GM12878 (cell line): ENCODE measurements around the gene NFS1. TPM values are rescaled to one million over a fixed set of nuclear protein-coding genes. Genes with fewer than 3 reads are reported as not detected.

Experiments
- ATF7 ChIP-seq: fragments of 450-650 bp; IDR thresholded peaks from 2 replicates; pipeline ENCODE4 v1.6.1; 2016; ENCODE audit warnings: low read depth, mild to moderate bottlenecking
- BCL11A ChIP-seq: IDR thresholded peaks from 2 replicates; pipeline ENCODE4 v1.6.1; 2011; ENCODE audit warnings: low read depth, low read length
- CREB1 ChIP-seq: IDR thresholded peaks from 2 replicates; pipeline ENCODE4 v1.6.1; 2012; ENCODE audit warnings: low read depth, mild to moderate bottlenecking, inconsistent platforms
- EED ChIP-seq: sonication (generic); IDR thresholded peaks from 2 replicates; pipeline ENCODE4 v1.6.1; 2016; ENCODE audit warnings: antibody characterized with exemption, low read depth
- ELK1 ChIP-seq: IDR thresholded peaks from 2 replicates; pipeline ENCODE4 v1.6.1; 2012; ENCODE audit warnings: low read depth, low read length, improper control_type of control experiment
- ETV6 ChIP-seq, 2 experiments: fragments of 450-650 bp in 1 of 2; IDR thresholded peaks in 1 of 2; conservative IDR thresholded peaks in 1 of 2; 2 replicates each; pipeline ENCODE4 v1.6.1; 2014; ENCODE audit warnings: antibody characterized with exemption in 1 of 2, borderline replicate concordance in 1 of 2, low read depth in 1 of 2, mild to moderate bottlenecking in 1 of 2, moderate library complexity in 1 of 2
- HCFC1 ChIP-seq: fragments of 150-350 bp; IDR thresholded peaks from 2 replicates; pipeline ENCODE4 v1.6.1; 2014; ENCODE audit warnings: low read length
- HDAC6 ChIP-seq: fragments of 200-600 bp; sonication (generic); IDR thresholded peaks from one replicate; pipeline ENCODE4 v1.8.0; 2017; ENCODE audit warnings: antibody characterized with exemption; ENCODE audit not compliant: unreplicated experiment
- HSF1 ChIP-seq: fragments of 150-350 bp; IDR thresholded peaks from 2 replicates; pipeline ENCODE4 v1.6.1; 2014; ENCODE audit warnings: mild to moderate bottlenecking, low read depth, low read length
- KDM1A ChIP-seq: fragments of 200-600 bp; sonication (generic); IDR thresholded peaks from 2 replicates; pipeline ENCODE4 v1.6.1; 2016; ENCODE audit warnings: borderline replicate concordance
- MEF2B ChIP-seq: fragments of 450-650 bp; IDR thresholded peaks from 2 replicates; pipeline ENCODE4 v1.6.1; 2018; ENCODE audit warnings: mild to moderate bottlenecking, moderate library complexity; ENCODE audit not compliant: partially characterized antibody, poor library complexity, severe bottlenecking
- NBN ChIP-seq: fragments of 450-650 bp; IDR thresholded peaks from 2 replicates; pipeline ENCODE4 v1.6.1; 2016
- NFIC ChIP-seq: IDR thresholded peaks from 2 replicates; pipeline ENCODE4 v1.6.1; 2012; ENCODE audit warnings: low read depth, mild to moderate bottlenecking, inconsistent platforms, low read length, moderate library complexity
- PAX5 ChIP-seq: IDR thresholded peaks from 2 replicates; pipeline ENCODE4 v1.6.1; 2011; ENCODE audit warnings: low read depth, low read length, borderline replicate concordance
- PML ChIP-seq: IDR thresholded peaks from 2 replicates; pipeline ENCODE4 v1.6.1; 2012; ENCODE audit warnings: low read length, inconsistent platforms
- RBBP5 ChIP-seq: fragments of 200-600 bp; sonication (generic); conservative IDR thresholded peaks from 2 replicates; pipeline ENCODE4 v1.6.1; 2016
- RFX5 ChIP-seq: IDR thresholded peaks from 2 replicates; pipeline ENCODE4 v1.6.1; 2011; ENCODE audit warnings: low read depth, low read length, improper control_type of control experiment
- SIN3A ChIP-seq: IDR thresholded peaks from 2 replicates; pipeline ENCODE4 v1.6.1; 2012; ENCODE audit warnings: low read depth, low read length, improper control_type of control experiment
- SKIL ChIP-seq: fragments of 450-650 bp; IDR thresholded peaks from 2 replicates; pipeline ENCODE4 v1.6.1; 2017; ENCODE audit warnings: mild to moderate bottlenecking, low read depth, inconsistent platforms; ENCODE audit not compliant: poor library complexity, severe bottlenecking
- SMAD1 ChIP-seq: fragments of 450-650 bp; IDR thresholded peaks from 2 replicates; pipeline ENCODE4 v1.6.1; 2018; ENCODE audit warnings: mild to moderate bottlenecking, low read depth; ENCODE audit not compliant: partially characterized antibody
- SMARCA5 ChIP-seq: fragments of 450-650 bp; IDR thresholded peaks from 2 replicates; pipeline ENCODE4 v1.6.1; 2017; ENCODE audit warnings: mild to moderate bottlenecking
- SPI1 ChIP-seq: IDR thresholded peaks from 2 replicates; pipeline ENCODE4 v1.6.1; 2011; ENCODE audit warnings: low read depth, mild to moderate bottlenecking, low read length, moderate library complexity, borderline replicate concordance; ENCODE audit not compliant: insufficient read depth
- STAT1 ChIP-seq: fragments of 450-650 bp; conservative IDR thresholded peaks from 2 replicates; pipeline ENCODE4 v1.6.1; 2014; ENCODE audit warnings: antibody characterized with exemption, mild to moderate bottlenecking
- YBX1 ChIP-seq: fragments of 450-650 bp; IDR thresholded peaks from 2 replicates; pipeline ENCODE4 v1.6.1; 2016; ENCODE audit warnings: antibody characterized with exemption
- ZZZ3 ChIP-seq: IDR thresholded peaks from 2 replicates; pipeline ENCODE4 v1.6.1; 2011; ENCODE audit warnings: low read depth; ENCODE audit not compliant: control insufficient read depth, insufficient read length
- polyA plus RNA-seq, 11 experiments: library from polyadenylated mRNA; depleted of rRNA in 4 of 11; unstranded in 6 of 11; stranded (reverse) in 5 of 11; fragments of >200 nt; fragmentation: Nextera tagmentation in 4 of 11; fragmentation: Illumina TruSeq in 1 of 11; extraction: Ambion mirVana in 4 of 11; extraction: Trizol in 1 of 11; gene quantifications; 1 replicate in 1 of 11; 2 replicates in 10 of 11; pipeline versions ENCODE4 v1.2.1 to v1.2.3, GENCODE V29; 2011 to 2016; ENCODE audit warnings: inconsistent platforms in 2 of 11, missing spikeins in 2 of 11, low read depth in 1 of 11
- total RNA-seq, 4 experiments: library from RNA; depleted of rRNA in 3 of 4; stranded (reverse); fragments of >200 nt in 3 of 4; fragmentation: Illumina TruSeq in 1 of 4; extraction: Trizol in 1 of 4; gene quantifications; 2 replicates each; pipeline versions ENCODE4 v1.2.1 to v1.2.3, GENCODE V29; 2013 to 2021

Gene NFS1
- total and polyA plus RNA-seq, 10 of the 15 experiments (the other 5 are each of a cell fraction or from before 2014, with no cell fraction given) = 9.2 to 74.1 (median 38.6) TPM

- TF ChIP-seq RBBP5 = no peak
- TF ChIP-seq SPI1 = no peak
- 0 out of 2 replicates have a peak, but pooled peaks have one; percentile 6 for TF ChIP-seq ELK1
- peak; percentile 30; the same call in 1 of the 2 replicates for TF ChIP-seq PAX5
- TF ChIP-seq EED = no peak
- no peak for TF ChIP-seq RFX5
- no peak for TF ChIP-seq MEF2B
- no peak for TF ChIP-seq HSF1
- TF ChIP-seq HDAC6 = no peak
- no peak for TF ChIP-seq KDM1A
- peak; percentile 90 for TF ChIP-seq NBN
- 0 out of 2 replicates have a peak, but pooled peaks have one; percentile 25 for TF ChIP-seq CREB1
- no peak for TF ChIP-seq STAT1
- 0 out of 2 replicates have a peak, but pooled peaks have one; percentile 63 for TF ChIP-seq SIN3A
- TF ChIP-seq SMARCA5 = peak; percentile 82
- TF ChIP-seq ATF7 = peak; percentile 25; the same call in 1 of the 2 replicates
- 0 out of 2 replicates have a peak, but pooled peaks have one; percentile 12 for TF ChIP-seq HCFC1
- TF ChIP-seq BCL11A = 0 out of 2 replicates have a peak, but pooled peaks have one; percentile 7
- TF ChIP-seq PML = no peak
- TF ChIP-seq SMAD1 = no peak
- TF ChIP-seq NFIC = no peak
- no peak for TF ChIP-seq YBX1
- TF ChIP-seq ZZZ3 = no peak
- no peak for TF ChIP-seq SKIL
- TF ChIP-seq ETV6 (conservative IDR thresholded peaks at IDR 0.05 in 1 of 2, IDR thresholded peaks at IDR 0.05 in 1 of 2; ENCODE audit: borderline replicate concordance in 1 of 2, low read depth in 1 of 2) = no peak
Measured at GRCh38 chr20:35619196-35620095, 79.7 kb downstream of the NFS1 start (continued).
